HG03460 (cell line): ENCODE measurements around the gene SLC16A5.
"Not testable (repeated sequence)": the region's sequence is repeated elsewhere in the genome, so short reads cannot be mapped to it uniquely, and the experiment has no call there.

ENCODE experiments used
- ATAC-seq: cut with Tn5 transposase; IDR thresholded peaks from one replicate; pipeline ENCODE4 v1.9.1; 2021; ENCODE audit not compliant: unreplicated experiment

Gene SLC16A5

DNA sequence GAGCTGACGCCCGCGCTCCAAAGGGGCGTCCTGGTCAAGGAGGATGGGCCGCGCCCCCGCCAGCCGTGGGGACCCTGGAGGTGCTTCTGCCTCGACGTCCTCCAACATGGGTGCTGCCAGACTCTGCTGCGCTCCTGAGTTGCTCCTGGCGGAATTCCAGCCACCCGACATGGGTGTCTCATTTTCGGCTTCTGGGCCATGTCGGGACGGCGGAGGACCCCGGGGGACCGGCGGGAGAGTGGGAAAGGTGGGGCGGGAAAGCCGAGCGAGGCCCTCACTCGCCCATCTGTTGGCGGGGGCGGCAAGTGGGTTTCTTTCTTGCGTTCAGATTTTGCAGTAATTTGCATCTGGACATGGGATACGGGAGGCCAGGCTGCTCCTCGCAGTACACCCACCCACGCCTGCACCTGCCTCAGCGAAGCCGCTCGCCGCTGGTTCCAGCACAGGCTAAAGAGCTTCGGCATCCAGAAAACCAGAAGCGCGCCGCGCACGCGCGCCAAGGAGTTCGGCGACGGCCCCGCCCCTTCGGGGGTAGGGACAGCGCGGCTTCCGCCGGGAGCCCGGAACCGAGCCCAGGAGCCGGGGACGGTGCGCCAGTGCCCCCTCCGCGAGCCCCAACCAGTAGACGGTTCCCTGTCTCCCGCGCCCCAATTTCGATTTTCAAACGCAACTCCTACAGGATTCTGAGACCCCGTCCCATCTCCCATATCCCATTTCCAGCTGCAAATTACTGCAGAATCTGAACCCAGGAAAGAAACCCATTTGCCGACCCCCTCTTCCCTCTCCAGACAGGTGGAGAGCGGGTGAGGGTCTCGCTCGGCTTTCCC lies 21.9 kb downstream of the SLC16A5 start, which contains the start of gene ARMC7:
Gene ARMC7 (plus strand): TSS at position 563 of the 827 bp plus-strand sequence. CDS start 320 bp downstream, outside the sequence.
- peak; percentile 56 for ATAC-seq

DNA sequence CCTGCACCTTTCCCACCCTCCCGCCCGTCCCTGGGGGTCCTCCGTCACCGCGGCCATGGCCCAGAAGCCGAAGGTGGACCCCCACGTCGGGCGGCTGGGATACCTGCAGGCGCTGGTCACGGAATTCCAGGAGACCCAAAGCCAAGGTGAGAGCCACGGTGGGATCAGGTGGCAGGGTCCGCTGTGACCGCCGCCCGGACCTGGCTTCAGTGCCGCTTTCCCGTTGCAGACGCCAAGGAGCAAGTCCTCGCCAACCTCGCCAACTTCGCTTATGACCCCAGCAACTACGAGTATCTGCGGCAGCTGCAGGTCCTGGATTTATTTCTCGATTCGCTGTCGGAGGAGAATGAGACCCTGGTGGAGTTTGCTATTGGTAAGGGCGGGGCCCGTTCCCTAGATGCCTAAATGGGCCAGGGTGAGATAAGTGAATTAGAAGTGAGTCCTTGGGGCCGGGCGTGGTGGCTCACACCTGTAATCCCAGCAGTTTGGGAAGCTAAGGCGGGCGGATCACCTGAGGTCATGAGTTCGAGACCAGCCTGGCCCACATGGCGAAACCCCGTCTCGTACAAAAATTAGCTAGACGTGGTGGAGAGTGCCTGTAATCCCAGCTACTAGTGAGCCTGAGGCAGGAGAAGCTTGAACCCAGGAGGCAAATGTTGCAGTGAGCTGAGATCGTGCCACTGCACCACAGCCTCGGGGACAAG lies 22.6 kb downstream of the SLC16A5 start:
- ATAC-seq: no peak

DNA sequence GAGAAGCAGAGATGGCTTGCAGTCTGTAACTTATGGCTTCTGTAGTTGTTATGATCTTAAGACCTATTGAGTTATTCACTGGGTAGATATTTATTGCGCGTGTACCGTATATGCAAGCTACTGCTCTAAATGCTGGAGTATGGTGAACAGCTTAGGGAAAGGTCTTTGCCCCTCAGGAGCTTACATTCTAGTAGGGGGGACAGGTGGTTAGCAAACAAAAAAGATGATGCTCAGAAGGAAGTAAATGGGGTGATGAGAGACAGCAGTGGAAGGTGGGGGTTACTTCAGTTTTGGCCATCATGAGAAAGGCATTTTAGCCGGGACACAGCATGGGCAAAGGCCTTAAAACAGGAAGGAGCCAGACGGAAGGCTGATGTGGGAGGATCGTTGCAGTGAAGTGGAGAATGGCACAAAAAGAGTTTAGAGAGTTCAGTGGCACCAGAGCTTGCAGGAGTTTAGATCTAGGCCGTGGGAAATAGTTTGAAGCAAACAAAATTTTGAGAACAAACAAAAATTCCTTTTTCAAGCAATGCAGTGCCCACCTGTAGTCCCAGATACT lies 24.1 kb downstream of the SLC16A5 start:
- ATAC-seq: no peak

DNA sequence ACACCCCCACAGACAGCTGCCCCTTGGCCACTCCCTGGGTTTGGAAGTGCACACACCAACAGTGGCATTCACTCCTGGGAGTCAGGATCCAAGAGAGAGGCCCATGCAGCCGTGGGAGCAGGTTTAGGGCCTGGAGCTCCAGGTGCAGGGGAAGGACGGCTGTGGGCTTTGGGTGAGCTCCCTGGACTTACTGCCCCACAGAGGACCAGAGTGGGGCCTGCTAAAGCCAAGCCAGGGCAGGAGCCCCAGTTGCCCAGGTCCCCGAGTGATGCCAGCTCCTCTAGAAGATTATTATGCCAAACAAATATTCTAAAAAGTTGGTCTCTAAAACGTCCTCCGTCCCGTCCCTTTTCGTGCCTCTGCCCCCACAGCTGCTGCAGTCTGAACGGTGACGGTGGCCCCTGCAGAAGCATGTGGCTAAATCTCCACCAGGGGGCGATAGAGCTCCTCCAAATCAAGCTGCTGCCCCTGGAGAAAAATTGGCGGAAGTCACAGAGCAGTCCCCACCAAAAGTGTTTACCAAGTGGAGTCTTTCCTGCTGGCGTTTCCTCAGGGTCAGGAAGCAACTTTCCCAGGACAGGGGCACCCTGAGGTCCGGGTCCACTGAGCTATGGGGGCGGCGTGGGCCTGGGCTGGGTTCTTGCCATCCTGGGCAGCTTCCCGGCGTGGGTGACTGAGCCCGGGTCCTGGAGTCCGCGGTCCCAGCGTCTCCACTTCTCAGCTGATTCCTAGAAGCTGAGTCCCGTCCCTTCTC lies 26.2 kb downstream of the SLC16A5 start:
- ATAC-seq: peak; percentile 38

DNA sequence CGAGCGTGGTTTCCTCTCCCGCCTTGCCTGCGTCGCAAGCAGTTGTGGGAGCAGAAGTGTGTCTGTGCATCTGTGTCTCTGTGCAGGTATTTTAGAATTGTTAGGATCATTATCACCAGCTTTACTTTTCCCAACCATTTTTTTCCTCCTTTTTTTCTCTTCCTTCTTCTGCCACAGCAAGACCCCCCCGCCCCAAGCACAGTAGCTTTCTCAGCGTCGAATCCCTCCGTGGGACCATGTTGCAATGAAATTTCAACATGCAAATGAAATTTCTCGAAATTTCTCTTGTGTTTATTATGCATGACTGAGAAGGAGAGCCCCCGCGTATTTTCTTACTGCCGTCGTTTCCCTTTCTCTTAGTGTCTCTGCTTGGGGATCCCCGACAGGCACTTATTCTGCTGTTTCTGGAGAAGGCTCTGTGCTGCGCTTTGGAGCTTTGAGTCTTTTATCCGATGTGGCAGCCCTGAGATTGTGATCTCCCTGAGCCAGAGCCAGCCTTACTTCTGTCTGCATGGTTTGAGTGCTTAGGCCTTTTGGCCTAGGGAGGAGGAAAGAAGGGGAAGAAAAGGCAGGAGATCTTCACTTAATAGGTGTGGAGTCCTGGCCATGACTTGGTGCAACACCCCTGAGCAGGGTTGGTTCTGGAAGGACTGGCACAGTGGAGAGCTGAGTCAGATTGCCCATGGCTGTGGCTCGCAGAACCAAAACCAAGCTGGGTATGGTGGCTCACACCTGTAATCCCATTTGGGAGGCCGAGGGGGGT lies 27.0 kb downstream of the SLC16A5 start:
- no peak for ATAC-seq

DNA sequence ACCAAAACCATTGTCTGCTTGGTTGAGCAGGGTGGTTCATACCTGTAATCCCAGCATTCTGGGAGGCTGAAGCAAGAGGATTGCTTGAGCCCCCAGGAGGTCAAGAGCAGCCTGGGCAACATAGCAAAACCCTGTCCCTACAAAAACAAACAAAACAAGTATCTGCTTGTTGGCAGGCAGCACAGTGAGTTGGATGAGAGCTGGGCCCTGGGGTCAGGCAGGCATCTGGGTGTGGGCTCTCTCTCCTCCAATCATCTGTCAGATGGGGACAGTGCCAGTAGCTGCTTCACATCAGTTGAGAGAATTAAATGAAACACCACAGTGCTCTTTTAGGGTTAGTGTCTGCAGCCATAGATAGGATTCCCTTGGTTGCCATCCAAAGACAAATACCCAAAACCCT lies 27.8 kb downstream of the SLC16A5 start:
- no peak for ATAC-seq

DNA sequence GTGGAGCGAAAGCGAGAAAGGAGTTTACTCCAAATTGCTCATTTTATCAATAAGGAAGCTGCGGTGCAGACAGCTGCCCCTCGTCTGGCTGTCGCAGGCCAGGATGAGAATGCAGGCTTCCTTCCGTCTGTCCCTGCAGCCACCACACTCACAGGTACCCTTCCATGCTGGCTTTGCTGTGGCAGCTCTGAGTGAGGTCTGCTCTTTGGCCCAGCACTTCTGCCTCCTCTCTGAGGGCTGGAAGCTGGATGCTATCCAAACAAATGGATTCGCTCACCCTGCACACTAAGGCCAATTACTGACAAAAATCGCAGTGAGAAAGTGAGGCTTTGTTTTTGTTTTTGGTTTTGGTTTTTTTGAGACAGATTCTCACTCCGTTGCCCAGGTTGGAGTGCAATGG lies 29.0 kb downstream of the SLC16A5 start:
- ATAC-seq: no peak

DNA sequence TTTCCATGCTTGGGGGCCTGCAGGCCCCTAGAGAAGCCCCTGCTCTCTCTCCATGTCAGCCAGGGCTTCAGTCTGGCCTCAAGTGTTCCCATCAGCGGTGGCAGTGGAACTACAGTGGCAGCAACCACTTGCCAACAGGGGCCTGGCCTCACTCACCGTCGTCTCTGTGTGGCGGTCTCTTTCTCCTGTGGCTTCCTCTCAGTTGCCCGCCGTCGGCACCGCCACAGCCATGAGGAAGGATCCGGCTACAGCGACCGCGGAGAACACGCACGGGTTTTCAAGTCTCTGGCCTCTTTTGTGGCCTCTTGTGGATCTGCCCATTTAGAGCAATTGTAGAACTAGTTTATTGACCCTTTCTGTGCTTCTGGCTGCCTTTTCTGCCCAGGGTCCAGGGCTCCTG lies 30.6 kb downstream of the SLC16A5 start:
- ATAC-seq: no peak

DNA sequence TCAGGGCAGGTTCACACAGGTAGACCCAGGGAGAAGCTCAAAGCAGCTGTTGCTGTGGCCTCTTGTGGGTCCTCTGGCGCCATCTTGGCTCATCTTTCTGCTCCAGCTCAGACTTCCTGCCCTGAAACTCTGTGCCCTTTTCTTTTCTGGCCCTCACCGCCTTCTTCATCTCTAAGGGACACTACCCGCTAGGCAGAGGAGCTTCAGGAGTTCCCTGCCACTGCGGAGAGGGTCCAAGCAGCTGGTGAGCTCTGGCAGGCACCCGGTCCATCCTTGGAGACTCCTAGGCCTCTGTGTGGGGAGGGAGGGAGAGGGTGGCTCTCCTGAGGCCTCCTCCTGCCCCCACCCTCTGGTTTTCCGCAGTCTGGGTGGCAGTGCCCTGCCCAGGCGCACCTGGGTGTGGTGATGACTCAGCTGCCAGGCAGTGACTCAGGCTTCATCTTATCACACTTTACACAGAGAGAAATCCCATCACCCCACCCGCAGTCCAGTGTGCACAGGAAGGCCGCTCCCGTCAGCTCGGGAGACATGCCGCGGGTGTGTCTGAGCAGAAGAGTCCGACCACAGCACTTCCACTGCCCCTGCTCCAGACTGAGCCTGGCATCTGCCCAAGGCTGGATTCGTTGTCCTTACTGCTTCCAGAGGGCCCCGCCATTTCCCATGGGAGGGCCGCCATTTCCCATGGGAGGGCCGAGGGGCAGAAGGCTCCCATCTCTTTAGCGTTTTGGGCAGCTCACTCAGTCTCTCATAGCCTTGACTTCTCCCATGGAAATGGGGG lies 36.5 kb downstream of the SLC16A5 start:
- no peak for ATAC-seq

DNA sequence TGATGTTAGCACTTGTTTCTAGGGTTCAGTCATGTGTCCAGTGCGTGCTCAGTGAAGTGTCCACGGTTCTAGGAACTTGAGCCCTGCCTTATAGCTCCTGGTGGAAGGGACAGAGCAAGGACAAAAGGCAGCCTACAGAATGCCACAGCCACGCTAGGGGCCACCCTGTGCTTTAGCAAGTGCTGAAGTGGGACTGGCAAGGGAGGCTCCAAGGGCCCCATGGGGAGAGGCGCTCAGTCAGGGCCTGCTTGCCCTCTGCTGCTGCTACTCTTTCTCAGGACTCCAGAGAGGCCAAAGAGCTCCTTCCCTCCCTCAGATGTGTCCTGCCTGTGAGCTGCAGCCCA lies 37.0 kb downstream of the SLC16A5 start:
- no peak for ATAC-seq

DNA sequence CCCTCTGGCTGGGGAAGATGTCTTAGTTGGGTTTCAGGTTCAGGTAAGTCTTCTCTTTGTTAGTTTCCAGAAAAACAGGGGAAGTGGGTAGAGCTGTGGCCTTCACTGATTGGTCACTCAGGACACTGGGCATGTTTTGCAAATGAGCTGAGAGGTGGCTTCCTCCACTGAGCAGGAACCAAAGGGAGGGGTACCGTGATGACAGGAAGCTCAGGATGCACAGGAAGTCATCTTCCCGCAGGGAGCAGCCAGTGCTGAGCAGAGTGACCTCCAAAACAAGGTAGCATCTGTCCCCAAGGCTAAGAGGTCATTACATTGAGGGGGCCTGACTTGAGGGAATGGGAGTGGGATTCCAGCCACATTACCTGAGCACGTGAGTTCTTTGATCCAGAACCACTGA lies 38.2 kb downstream of the SLC16A5 start:
- no peak for ATAC-seq

DNA sequence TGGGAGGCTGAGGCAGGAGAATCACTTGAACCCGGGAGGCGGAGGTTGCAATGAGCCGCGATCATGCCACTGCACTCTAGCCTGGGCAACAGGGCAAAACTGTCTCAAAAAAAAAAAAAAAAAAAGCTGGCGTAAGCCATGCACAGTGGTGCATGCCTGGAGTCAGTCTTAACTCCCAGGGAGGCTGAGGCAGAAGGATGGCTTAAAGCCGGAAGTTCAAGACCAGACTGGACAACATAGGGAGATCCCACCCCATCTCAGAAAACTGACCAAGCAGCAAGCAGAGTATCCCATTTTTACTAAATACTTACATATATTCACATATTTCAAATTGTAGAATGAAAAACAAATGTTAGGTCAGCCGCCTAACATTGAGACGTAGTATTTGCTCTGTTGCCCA lies 39.2 kb downstream of the SLC16A5 start:
- ATAC-seq: no peak

DNA sequence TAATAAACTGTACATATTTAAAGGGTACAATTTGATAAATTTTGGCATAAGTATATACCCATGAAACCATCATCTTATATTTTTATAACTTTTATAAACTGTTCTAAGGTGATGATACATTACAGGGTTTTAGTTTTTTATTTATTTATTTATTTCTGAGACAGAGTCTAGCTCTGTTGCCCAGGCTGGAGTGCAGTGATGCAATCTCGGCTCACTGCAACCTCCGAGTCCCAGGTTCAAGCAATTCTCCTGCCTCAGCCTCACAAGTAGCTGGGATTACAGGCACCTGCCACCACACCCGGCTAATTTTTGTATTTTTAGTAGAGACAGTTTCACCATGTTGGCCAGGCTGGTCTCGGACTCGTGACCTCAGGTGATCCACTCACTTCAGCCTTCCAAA lies 40.2 kb downstream of the SLC16A5 start:
- ATAC-seq: not testable (repeated sequence)

DNA sequence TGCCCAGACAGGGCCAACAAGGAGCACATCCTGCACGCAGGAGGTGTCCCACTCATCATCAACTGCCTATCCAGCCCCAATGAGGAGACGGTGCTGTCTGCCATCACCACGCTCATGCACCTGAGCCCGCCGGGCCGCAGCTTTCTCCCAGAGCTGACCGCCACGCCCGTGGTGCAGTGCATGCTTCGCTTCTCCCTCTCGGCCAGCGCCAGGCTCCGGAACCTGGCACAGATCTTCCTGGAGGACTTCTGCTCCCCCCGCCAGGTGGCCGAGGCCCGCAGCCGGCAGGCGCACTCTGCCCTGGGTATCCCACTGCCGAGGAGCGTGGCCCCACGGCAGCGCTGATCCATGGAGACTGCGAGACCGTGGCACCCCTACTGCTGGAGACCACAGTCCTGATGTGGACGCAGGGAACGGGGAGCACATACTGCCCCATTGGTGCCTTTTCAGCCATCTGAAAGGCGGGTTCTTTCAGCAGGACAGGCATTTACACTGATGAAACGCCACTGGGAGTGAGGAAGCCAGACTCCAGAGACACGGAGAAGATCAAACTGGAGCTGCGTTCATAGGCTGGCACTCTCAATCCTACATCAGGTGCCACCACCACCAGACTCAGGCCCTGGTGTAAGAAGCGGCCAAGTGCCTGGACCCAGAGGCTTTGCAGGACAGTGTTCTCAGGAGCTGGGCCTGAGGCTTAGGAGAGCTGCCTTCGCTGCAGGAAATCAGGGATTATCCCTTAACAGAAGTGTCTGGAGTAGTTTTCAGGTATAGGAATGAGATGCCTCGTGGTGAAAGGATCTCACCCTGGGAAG lies 41.1 kb downstream of the SLC16A5 start:
- no peak for ATAC-seq

DNA sequence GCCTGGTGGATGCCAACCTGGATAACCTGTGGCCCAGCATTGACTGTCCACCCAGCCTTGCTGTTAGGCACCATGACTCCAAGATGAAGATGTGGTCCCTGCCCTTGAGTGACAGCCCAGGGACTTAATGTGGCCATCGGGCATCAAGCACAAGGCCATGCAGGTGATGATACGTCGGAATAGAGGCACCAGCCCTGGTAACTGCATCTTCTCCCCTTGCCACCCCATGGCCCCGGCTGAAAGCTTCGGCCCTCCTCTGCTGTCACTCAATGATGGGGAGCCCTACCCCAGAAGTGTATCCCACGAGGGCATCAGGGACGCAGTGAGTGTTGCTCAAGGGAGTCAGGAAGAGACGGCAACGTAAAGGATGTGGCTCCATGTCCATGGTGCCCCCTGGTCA lies 41.8 kb downstream of the SLC16A5 start:
- no peak for ATAC-seq

DNA sequence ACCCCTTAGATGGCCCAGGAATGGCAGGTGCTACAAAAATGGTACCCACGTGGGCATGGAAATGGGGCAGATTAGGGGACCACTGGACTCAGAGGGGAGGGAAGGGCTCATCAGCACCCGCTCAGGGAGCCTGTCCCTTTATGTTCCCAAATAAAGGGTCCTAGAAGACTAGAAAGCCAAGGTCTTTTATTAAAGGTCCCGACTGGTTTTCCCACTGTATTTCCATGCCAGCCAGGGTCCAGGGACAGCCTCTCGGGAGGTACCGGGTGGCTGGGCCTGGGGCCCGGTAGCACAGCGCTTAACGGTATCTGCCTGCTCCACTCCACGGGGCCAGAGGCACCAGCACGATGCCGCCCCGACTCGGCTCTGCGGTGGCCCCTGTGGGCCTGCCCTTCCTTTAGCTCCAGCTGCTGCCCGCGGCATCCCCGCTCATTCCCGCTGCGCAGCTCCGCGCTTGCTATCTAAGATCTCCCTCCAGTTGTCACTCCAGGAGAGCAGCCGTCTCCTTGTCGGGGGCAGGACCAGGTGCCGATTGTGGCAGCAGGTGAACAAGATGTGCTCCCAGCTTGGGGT lies 42.4 kb downstream of the SLC16A5 start:
- ATAC-seq: no peak

DNA sequence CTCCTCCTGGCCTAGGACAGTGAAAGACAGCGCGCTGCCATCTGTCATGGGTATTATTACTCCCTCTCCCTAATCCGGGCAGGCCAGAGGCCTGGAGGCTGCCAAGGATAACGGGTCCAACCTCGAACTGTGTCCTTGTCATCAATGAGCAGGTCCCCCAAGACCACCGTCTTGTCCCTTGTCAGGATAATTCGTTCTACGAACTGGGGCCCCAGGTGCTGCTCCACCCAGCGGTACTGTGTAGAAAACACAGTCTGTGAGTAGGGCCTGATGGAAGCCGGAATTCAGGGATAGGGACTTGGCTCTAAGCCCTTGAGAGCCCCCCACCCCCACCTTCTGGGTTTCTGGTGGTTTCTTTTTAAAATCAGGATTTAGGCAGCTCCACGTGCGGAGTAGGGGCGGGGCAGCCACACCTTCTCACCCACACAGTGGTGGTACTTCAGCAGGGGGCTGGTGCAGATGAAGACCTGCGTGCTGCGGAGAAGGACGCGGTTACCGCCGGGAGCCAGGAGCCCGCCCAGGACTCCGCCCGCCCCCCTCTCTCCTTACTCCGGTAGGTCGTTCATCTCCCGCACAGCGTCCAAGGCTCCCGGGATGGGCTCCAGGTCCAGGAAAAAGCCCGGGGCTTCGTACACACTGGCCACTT lies 43.0 kb downstream of the SLC16A5 start:
- peak; percentile 12 for ATAC-seq

DNA sequence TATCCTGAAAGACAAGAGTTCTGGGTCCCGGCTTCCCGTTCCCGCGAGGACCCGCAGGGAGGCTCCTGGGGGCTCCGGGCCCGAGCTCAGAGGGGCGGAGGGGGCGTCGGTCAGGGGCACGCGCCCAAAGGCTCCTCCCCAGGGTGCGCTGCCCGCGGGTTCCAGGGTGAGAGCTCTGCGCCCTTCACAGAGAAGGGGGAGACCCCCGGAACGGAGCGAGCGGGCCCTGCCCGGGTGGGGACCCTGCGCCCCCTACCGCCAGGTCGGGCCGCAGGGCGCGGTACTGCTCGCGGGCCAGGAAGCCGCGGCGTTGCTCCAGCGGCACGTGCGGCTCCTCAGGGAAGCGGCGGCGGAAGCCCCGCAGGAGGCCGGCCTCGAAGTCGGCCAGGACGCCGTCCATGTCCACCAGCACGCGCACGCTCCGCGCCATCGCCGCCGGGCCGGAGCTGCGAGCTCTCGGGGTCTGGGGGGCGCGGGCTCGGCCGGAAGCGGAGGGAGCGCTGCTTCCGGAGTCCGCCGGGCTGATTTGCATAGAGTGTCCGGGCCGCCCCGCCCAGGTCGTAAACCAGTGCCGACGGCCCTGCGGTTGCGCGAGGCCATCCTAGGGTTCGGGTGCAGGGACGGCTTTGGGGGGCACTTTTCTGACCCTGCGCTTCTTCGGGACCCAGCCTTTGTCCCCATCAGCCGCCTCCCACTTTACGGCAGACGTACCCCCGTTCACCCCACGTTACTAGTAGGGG lies 43.7 kb downstream of the SLC16A5 start, which contains the start of gene NT5C:
Gene NT5C (minus strand): TSS at position 465 of the 740 bp plus-strand sequence. CDS start 35 bp downstream, at position 430.
- peak; percentile 80 for ATAC-seq
